DND-41 (cell line): ENCODE results near the gene HEXIM2.

Experiments used
- ATAC-seq: fragments of 200-7000 bp; cut with Tn5 transposase; 3 replicates; pipeline ENCODE4 v1.9.1; 2021; ENCODE audit warnings: low read depth; ENCODE audit not compliant: insufficient read depth
- DNase-seq: peaks from one replicate; pipeline ENCODE4 v3.0.0-alpha.2; 2020
- H2AFZ ChIP-seq: 2 replicates; pipeline ENCODE4 v1.6.0; 2012; ENCODE audit warnings: low read depth, low read length
- H3K27ac ChIP-seq: 2 replicates; pipeline ENCODE4 v1.5.1; 2012; ENCODE audit warnings: low read length, inconsistent platforms
- H3K27me3 ChIP-seq: fragments of 200-600 bp; sonication (generic); 2 replicates; pipeline ENCODE4 v1.6.0; 2012; ENCODE audit warnings: low read length, mild to moderate bottlenecking, inconsistent platforms; ENCODE audit not compliant: insufficient read depth, poor library complexity
- H3K36me3 ChIP-seq: 2 replicates; pipeline ENCODE4 v1.5.1; 2012; ENCODE audit warnings: low read length, inconsistent platforms; ENCODE audit not compliant: insufficient read depth
- H3K4me1 ChIP-seq: 2 replicates; pipeline ENCODE4 v1.5.1; 2012; ENCODE audit warnings: mild to moderate bottlenecking, low read length; ENCODE audit not compliant: insufficient read depth
- H3K4me2 ChIP-seq: 2 replicates; pipeline ENCODE4 v1.6.0; 2012; ENCODE audit warnings: mild to moderate bottlenecking, moderate library complexity, low read length, inconsistent platforms; ENCODE audit not compliant: insufficient read depth
- H3K4me3 ChIP-seq, 2 experiments: fragments of 200-600 bp in 1 of 2; shearing (Covaris generic) in 1 of 2; 2 replicates each; pipeline ENCODE4 v1.5.1; 2012 to 2016; ENCODE audit warnings: inconsistent platforms in 2 of 2, low read length in 2 of 2, mild to moderate bottlenecking in 2 of 2, low read depth in 1 of 2, moderate library complexity in 1 of 2
- H3K79me2 ChIP-seq: 2 replicates; pipeline ENCODE4 v1.6.0; 2012; ENCODE audit warnings: low read length, inconsistent platforms; ENCODE audit not compliant: insufficient read depth
- H3K9ac ChIP-seq: 2 replicates; pipeline ENCODE4 v1.6.0; 2012; ENCODE audit warnings: low read depth, mild to moderate bottlenecking, inconsistent platforms, low read length, moderate library complexity
- H3K9me3 ChIP-seq: 2 replicates; pipeline ENCODE4 v1.5.1; 2012; ENCODE audit warnings: low read length, moderate library complexity, mild to moderate bottlenecking, inconsistent platforms; ENCODE audit not compliant: insufficient read depth, severe bottlenecking
- H4K20me1 ChIP-seq: 2 replicates; pipeline ENCODE4 v1.6.0; 2012; ENCODE audit warnings: low read length; ENCODE audit not compliant: insufficient read depth
- CTCF ChIP-seq: IDR thresholded peaks from 2 replicates; pipeline ENCODE4 v1.5.1; 2012; ENCODE audit warnings: borderline replicate concordance, low read length, moderate library complexity, mild to moderate bottlenecking; ENCODE audit not compliant: poor library complexity, severe bottlenecking; ENCODE audit errors: extremely low read depth
- EZH2 ChIP-seq: IDR thresholded peaks from 3 replicates; pipeline ENCODE4 v1.6.1; 2012; ENCODE audit warnings: borderline replicate concordance, low read depth, mild to moderate bottlenecking, moderate library complexity, low read length, inconsistent platforms; ENCODE audit not compliant: severe bottlenecking

HEXIM2 gene

DNA sequence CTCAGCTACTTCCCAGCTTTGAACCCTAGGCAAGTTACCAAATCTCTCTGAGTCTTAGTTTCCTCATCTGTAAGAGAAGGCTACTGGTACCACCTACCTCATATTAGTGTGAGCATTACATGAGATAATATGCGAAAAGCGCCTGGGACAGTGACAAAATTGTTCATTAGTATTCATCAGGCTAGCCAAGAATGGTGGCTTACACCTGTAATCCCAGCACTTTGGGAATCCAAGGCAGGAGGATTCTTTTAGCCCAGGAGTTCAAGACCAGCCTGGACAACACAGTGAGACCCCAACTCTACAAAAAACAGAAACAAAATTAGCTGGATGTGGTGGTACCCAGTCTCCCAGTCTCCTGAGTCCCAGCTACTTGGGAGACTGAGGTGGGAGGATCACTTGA lies 32.7 kb upstream of the HEXIM2 start:
- Histone ChIP-seq H3K36me3 (no peaks in the 10 kb centered on the region), H3K9ac (no peak overlapping the region), H3K9me3 (no peaks in the 10 kb centered on the region), H3K27ac (no peak overlapping the region), H2AFZ (no peak overlapping the region), H3K4me3 (no peak overlapping the region), H4K20me1 (no peaks in the 10 kb centered on the region), H3K27me3 (no peaks in the 10 kb centered on the region), H3K4me1 (peaks cover 20% of the 10 kb centered on the region), H3K79me2 (no peaks in the 10 kb centered on the region; the same call in 1 of the 2 replicates), H3K4me2 (no peak overlapping the region)
- ATAC-seq (no peak), DNase-seq (no peak)
- no peak for TF ChIP-seq EZH2
- TF ChIP-seq CTCF = no peak

DNA sequence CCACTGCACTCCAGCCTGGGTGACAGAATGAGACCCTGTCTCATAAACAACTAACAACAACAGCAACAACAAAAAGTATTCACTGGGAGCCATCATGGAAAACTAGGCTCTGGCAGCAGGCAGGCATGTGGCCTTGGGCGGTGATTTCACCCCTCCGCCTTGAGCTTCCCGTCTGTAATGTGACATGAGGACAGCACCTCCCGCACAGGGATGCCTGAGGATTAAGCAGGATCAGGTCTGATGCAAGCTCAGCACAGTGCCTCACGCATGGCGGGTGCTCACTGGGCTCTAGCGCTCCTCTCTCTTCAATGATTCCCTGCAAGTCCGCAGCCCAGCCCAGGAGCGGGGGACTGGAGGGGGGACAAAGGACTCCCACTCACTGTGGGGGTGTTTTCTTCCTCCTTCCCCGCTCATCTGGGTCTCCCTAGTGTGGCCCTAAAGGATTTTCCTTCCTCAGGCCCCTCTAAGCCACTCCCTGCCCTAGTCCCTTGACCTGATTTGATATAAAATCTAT lies 32.2 kb upstream of the HEXIM2 start:
- no peaks in the 10 kb centered on the region; the same call in 1 of the 2 replicates for H3K79me2 ChIP-seq
- no peak overlapping the region for H2AFZ ChIP-seq
- no peaks in the 10 kb centered on the region for H3K9me3 ChIP-seq
- ATAC-seq (no peak), DNase-seq (no peak)
- H3K9ac ChIP-seq = no peak overlapping the region
- H3K27ac ChIP-seq = no peak overlapping the region
- H3K4me3 ChIP-seq = no peak overlapping the region
- no peaks in the 10 kb centered on the region for H4K20me1 ChIP-seq
- H3K4me1 ChIP-seq = peaks cover 20% of the 10 kb centered on the region
- no peaks in the 10 kb centered on the region for H3K27me3 ChIP-seq
- no peaks in the 10 kb centered on the region for H3K36me3 ChIP-seq
- H3K4me2 ChIP-seq = no peak overlapping the region
- TF ChIP-seq EZH2 = no peak
- no peak for TF ChIP-seq CTCF

GRCh38 chr17:45129940-45130680 lies 31.6 kb upstream of the HEXIM2 start:
- no peak for DNase-seq
- ATAC-seq = no peak
- no peaks in the 10 kb centered on the region for H3K9me3 ChIP-seq
- peaks cover 20% of the 10 kb centered on the region for H3K4me1 ChIP-seq
- no peak for TF ChIP-seq CTCF
- TF ChIP-seq EZH2 = no peak
- H3K36me3 ChIP-seq = no peaks in the 10 kb centered on the region
- no peak overlapping the region for H3K4me3 ChIP-seq
- H2AFZ ChIP-seq = no peak overlapping the region
- no peak overlapping the region for H3K4me2 ChIP-seq
- H4K20me1 ChIP-seq = no peaks in the 10 kb centered on the region
- no peaks in the 10 kb centered on the region for H3K27me3 ChIP-seq
- no peaks in the 10 kb centered on the region; the same call in 1 of the 2 replicates for H3K79me2 ChIP-seq
- H3K27ac ChIP-seq = no peak overlapping the region
- no peak overlapping the region for H3K9ac ChIP-seq
